ENCODE results near the gene RIMBP3C. TPM values are rescaled to one million over a fixed set of nuclear protein-coding genes. Genes with fewer than 3 reads are reported as not detected.
A peak's percentile ranks its signal among the peaks of the same experiment; 100 is the strongest.

Gene RIMBP3C
- total and polyA plus RNA-seq, 2 experiments from 2014 or later = 1.1 TPM; not detected in 1

- TF ChIP-seq ETS1 (IDR thresholded peaks at IDR 0.05) (no peak), NANOG (IDR thresholded peaks at IDR 0.05; ENCODE audit: borderline replicate concordance) (no peak), EZH2phosphoT487 (IDR thresholded peaks at IDR 0.05; ENCODE audit: unreplicated experiment) (no peak)
Observed at GRCh38 chr22:21571679-21572078, 20.4 kb upstream of the RIMBP3C start (continued).

- Histone ChIP-seq H3K4me3 (peak overlapping the region; percentile 83; the same call in 1 of the 2 replicates), H3K4me1 (ENCODE audit: insufficient read depth) (peaks cover 32% of the 10 kb centered on the region), H3K27me3 (ENCODE audit: insufficient read depth) (no peaks in the 10 kb centered on the region), H4K20me1 (replicated peaks; ENCODE audit: insufficient read depth) (peaks cover 70% of the 10 kb centered on the region), H3K27ac (ENCODE audit: low read depth) (no peak overlapping the region), H3K79me2 (replicated peaks; ENCODE audit: insufficient read depth) (peaks cover 78% of the 10 kb centered on the region), H3K36me3 (ENCODE audit: insufficient read depth) (peaks cover 3% of the 10 kb centered on the region; the same call in 1 of the 2 replicates), H3K9me2 (ENCODE audit: insufficient read depth) (no peaks in the 10 kb centered on the region), H3F3A (replicated peaks; ENCODE audit: low read depth) (0 out of 2 replicates have a peak, but pooled peaks cover 3% of the 10 kb centered on the region), H3K4me2 (peak overlapping the region; percentile 93), H2AFZ (no peak overlapping the region)
- ATAC-seq (no peak), DNase-seq (ENCODE audit: low spot score) (no peak)
- Mint-ChIP-seq H3K27ac (no peak overlapping the region), H3K27me3 (ENCODE audit: insufficient read depth, low read depth, poor library complexity) (peaks cover 14% of the 10 kb centered on the region), H3K4me3 (peak overlapping the region; percentile 27; the same call in 1 of the 3 replicates), H3K36me3 (ENCODE audit: low read depth) (peaks cover 8% of the 10 kb centered on the region; the same call in 2 of the 3 replicates), H3K4me1 (peaks cover 34% of the 10 kb centered on the region), H3K9me3 (no peaks in the 10 kb centered on the region; the same call in 2 of the 3 replicates)
- no peak for TF ChIP-seq CTCF (conservative IDR thresholded peaks at IDR 0.05; ENCODE audit: low read depth in 2 of 2)
- TF ChIP-seq NANOG (IDR thresholded peaks at IDR 0.05; ENCODE audit: borderline replicate concordance) = no peak
- no peak for TF ChIP-seq EZH2 (IDR thresholded peaks at IDR 0.05; ENCODE audit: low read depth, unreplicated experiment)
Observed at GRCh38 chr22:21570398-21570797, 19.1 kb upstream of the RIMBP3C start.

- H3K4me3 ChIP-seq = peak overlapping the region; percentile 83
- peak overlapping the region; percentile 93 for H3K4me2 ChIP-seq
- H3K9me3 Mint-ChIP-seq = no peaks in the 10 kb centered on the region; the same call in 2 of the 3 replicates
- DNase-seq (ENCODE audit: low spot score) (no peak), ATAC-seq (no peak)
- peak overlapping the region; percentile 96 for H3K4me3 Mint-ChIP-seq
- peaks cover 34% of the 10 kb centered on the region for H3K4me1 Mint-ChIP-seq
- H3K9me2 ChIP-seq (ENCODE audit: insufficient read depth) = no peaks in the 10 kb centered on the region
- H3K27me3 ChIP-seq (ENCODE audit: insufficient read depth) = no peaks in the 10 kb centered on the region
- peaks cover 3% of the 10 kb centered on the region; the same call in 1 of the 2 replicates for H3K36me3 ChIP-seq (ENCODE audit: insufficient read depth)
- peaks cover 32% of the 10 kb centered on the region for H3K4me1 ChIP-seq (ENCODE audit: insufficient read depth)
- H2AFZ ChIP-seq = no peak overlapping the region
- H3F3A ChIP-seq (replicated peaks; ENCODE audit: low read depth) = 0 out of 2 replicates have a peak, but pooled peaks cover 3% of the 10 kb centered on the region
- no peak overlapping the region for H3K27ac ChIP-seq (ENCODE audit: low read depth)
- peaks cover 14% of the 10 kb centered on the region for H3K27me3 Mint-ChIP-seq (ENCODE audit: insufficient read depth, low read depth, poor library complexity)
- peaks cover 8% of the 10 kb centered on the region; the same call in 2 of the 3 replicates for H3K36me3 Mint-ChIP-seq (ENCODE audit: low read depth)
- peaks cover 62% of the 10 kb centered on the region for H4K20me1 ChIP-seq (replicated peaks; ENCODE audit: insufficient read depth)
- no peak overlapping the region for H3K27ac Mint-ChIP-seq
- peaks cover 70% of the 10 kb centered on the region for H3K79me2 ChIP-seq (replicated peaks; ENCODE audit: insufficient read depth)
- TF ChIP-seq ZNF114 (CRISPR knock-in tag; IDR thresholded peaks at IDR 0.05) (no peak), POLR2AphosphoS5 (IDR thresholded peaks at IDR 0.05; ENCODE audit: low read depth) (no peak), ZNF331 (CRISPR knock-in tag; IDR thresholded peaks at IDR 0.05; ENCODE audit: low read depth) (no peak), REST (IDR thresholded peaks at IDR 0.05; ENCODE audit: unreplicated experiment) (no peak), CTCF (conservative IDR thresholded peaks at IDR 0.05; ENCODE audit: low read depth in 2 of 2) (no peak), ETS1 (IDR thresholded peaks at IDR 0.05) (no peak), NANOG (IDR thresholded peaks at IDR 0.05; ENCODE audit: borderline replicate concordance) (no peak), JUNB (IDR thresholded peaks at IDR 0.05; ENCODE audit: unreplicated experiment) (no peak)
Observed at GRCh38 chr22:21569459-21570170, 18.4 kb upstream of the RIMBP3C start.

Measured in GM23338 (cell line).